ENCODE data around the gene TMEM141.

TMEM141 gene

GRCh38 chr9:136803551-136804508 lies 12.7 kb downstream of the TMEM141 start:
- Histone ChIP-seq H4K20me1 (ENCODE audit: insufficient read depth, low read length, poor library complexity, severe bottlenecking) (peaks cover 15% of the 10 kb centered on the region), H3K9ac (ENCODE audit: low read depth, low read length, poor library complexity, severe bottlenecking) (no peak overlapping the region), H3K4me2 (ENCODE audit: low read depth, low read length, poor library complexity, severe bottlenecking) (no peak overlapping the region), H3K4me1 (ENCODE audit: insufficient read depth, low read length, poor library complexity, severe bottlenecking) (peaks cover 21% of the 10 kb centered on the region), H2AFZ (ENCODE audit: low read length) (no peak overlapping the region), H3F3A (ENCODE audit: low read depth) (no peaks in the 10 kb centered on the region), H3K9me3 (ENCODE audit: insufficient read depth, low read depth, low read length) (no peaks in the 10 kb centered on the region), H3K36me3 (ENCODE audit: insufficient read depth, low read length) (no peaks in the 10 kb centered on the region), H3K79me2 (ENCODE audit: insufficient read depth, low read length) (peaks cover 29% of the 10 kb centered on the region), H3K9me2 (replicated peaks; ENCODE audit: low read depth, low read length) (no peaks in the 10 kb centered on the region), H3K27me3 (ENCODE audit: insufficient read depth, low read length, poor library complexity, severe bottlenecking) (no peaks in the 10 kb centered on the region), H3K4me3 (ENCODE audit: low read length, poor library complexity, severe bottlenecking) (no peak overlapping the region)
- no peak for TF ChIP-seq EZH2phosphoT487 (IDR thresholded peaks at IDR 0.05; ENCODE audit: borderline replicate concordance)
- TF ChIP-seq, protein P1, sequence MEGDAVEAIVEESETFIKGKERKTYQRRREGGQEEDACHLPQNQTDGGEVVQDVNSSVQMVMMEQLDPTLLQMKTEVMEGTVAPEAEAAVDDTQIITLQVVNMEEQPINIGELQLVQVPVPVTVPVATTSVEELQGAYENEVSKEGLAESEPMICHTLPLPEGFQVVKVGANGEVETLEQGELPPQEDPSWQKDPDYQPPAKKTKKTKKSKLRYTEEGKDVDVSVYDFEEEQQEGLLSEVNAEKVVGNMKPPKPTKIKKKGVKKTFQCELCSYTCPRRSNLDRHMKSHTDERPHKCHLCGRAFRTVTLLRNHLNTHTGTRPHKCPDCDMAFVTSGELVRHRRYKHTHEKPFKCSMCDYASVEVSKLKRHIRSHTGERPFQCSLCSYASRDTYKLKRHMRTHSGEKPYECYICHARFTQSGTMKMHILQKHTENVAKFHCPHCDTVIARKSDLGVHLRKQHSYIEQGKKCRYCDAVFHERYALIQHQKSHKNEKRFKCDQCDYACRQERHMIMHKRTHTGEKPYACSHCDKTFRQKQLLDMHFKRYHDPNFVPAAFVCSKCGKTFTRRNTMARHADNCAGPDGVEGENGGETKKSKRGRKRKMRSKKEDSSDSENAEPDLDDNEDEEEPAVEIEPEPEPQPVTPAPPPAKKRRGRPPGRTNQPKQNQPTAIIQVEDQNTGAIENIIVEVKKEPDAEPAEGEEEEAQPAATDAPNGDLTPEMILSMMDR (conservative IDR thresholded peaks at IDR 0.05; ENCODE audit: low read length): no peak

DNA sequence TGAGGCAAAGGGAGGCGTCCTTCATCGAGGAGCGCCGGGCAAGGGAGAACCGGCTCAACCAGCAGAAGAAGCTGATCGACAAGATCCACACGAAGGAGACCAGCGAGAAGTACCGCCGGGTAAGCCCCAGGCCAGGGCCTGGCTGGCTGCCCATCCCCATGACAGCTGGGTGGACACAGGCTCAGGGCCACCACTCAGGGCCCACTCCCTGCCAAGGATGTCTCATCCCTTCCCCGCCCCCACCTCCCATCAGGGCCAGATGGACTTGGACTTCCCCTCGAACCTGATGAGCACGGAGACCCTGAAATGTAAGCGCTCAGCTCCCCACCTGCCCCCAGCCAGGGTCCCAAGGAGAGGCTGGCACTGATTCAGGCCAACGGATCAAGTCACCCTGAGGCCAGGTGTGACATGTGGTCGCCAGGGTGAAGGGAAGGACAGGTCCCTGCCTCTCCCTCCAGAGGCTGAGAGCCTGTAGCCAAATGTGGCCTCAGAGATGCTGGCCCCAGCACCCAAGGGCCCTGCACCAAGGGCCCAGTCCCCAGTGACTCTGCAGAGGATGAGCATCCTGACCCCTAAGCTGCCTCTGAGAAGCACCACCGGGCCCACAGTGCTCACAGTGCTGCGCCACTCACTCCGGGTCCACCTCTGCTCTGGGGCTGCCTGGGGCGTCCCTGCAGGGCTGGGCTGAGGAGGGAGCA lies 13.5 kb downstream of the TMEM141 start:
- H3K79me2 ChIP-seq (ENCODE audit: insufficient read depth, low read length): peaks cover 37% of the 10 kb centered on the region

DNA sequence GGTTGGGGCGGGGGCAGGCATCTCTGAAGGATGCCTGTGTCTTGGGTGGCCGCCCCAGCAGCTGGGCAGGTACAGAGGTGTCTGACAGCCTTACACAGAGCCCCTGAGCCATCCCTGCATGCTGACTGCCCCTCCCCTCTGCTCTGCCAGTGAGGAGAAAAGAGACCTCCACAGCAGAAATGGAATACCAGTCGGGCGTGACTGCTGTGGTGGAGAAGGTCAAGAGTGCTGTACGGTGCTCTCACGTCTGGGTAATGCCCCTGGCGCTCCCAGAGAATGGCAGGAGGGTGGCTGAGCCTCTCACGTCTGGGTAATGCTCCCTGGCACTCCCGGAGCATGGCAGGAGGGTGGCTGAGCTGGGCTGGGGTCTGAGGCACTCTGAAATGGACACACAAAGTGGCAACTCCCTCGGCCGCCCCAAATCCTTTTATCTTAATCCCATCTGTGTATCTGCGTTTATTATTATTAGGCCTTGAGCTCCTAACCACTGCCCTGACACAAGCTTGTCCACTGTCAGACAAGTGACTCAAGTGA lies 14.1 kb downstream of the TMEM141 start:
- no peak overlapping the region for H3K9ac ChIP-seq (ENCODE audit: low read depth, low read length, poor library complexity, severe bottlenecking)
- no peaks in the 10 kb centered on the region for H3F3A ChIP-seq (ENCODE audit: low read depth)
- H4K20me1 ChIP-seq (ENCODE audit: insufficient read depth, low read length, poor library complexity, severe bottlenecking): peaks cover 29% of the 10 kb centered on the region
- no peaks in the 10 kb centered on the region for H3K27me3 ChIP-seq (ENCODE audit: insufficient read depth, low read length, poor library complexity, severe bottlenecking)
- H3K9me2 ChIP-seq (replicated peaks; ENCODE audit: low read depth, low read length): no peaks in the 10 kb centered on the region
- TF ChIP-seq EZH2phosphoT487 (IDR thresholded peaks at IDR 0.05; ENCODE audit: borderline replicate concordance): no peak
- TF ChIP-seq, protein P1 (conservative IDR thresholded peaks at IDR 0.05; ENCODE audit: low read length): no peak
- peaks cover 35% of the 10 kb centered on the region for H3K4me1 ChIP-seq (ENCODE audit: insufficient read depth, low read length, poor library complexity, severe bottlenecking)
- no peaks in the 10 kb centered on the region for H3K36me3 ChIP-seq (ENCODE audit: insufficient read depth, low read length)
- no peak overlapping the region for H3K4me2 ChIP-seq (ENCODE audit: low read depth, low read length, poor library complexity, severe bottlenecking)
- no peak overlapping the region for H2AFZ ChIP-seq (ENCODE audit: low read length)
- no peak overlapping the region for H3K4me3 ChIP-seq (ENCODE audit: low read length, poor library complexity, severe bottlenecking)
- no peaks in the 10 kb centered on the region for H3K9me3 ChIP-seq (ENCODE audit: insufficient read depth, low read depth, low read length)
- peaks cover 43% of the 10 kb centered on the region for H3K79me2 ChIP-seq (ENCODE audit: insufficient read depth, low read length)

More for the DNA sequence above, 13.5 kb downstream of the TMEM141 start:
- Histone ChIP-seq H3K36me3 (ENCODE audit: insufficient read depth, low read length) (no peaks in the 10 kb centered on the region), H3K9ac (ENCODE audit: low read depth, low read length, poor library complexity, severe bottlenecking) (no peak overlapping the region), H3F3A (ENCODE audit: low read depth) (no peaks in the 10 kb centered on the region), H3K27me3 (ENCODE audit: insufficient read depth, low read length, poor library complexity, severe bottlenecking) (no peaks in the 10 kb centered on the region), H3K4me3 (ENCODE audit: low read length, poor library complexity, severe bottlenecking) (no peak overlapping the region), H4K20me1 (ENCODE audit: insufficient read depth, low read length, poor library complexity, severe bottlenecking) (peaks cover 23% of the 10 kb centered on the region), H3K4me2 (ENCODE audit: low read depth, low read length, poor library complexity, severe bottlenecking) (no peak overlapping the region), H3K9me2 (replicated peaks; ENCODE audit: low read depth, low read length) (no peaks in the 10 kb centered on the region), H2AFZ (ENCODE audit: low read length) (no peak overlapping the region), H3K4me1 (ENCODE audit: insufficient read depth, low read length, poor library complexity, severe bottlenecking) (peaks cover 29% of the 10 kb centered on the region), H3K9me3 (ENCODE audit: insufficient read depth, low read depth, low read length) (no peaks in the 10 kb centered on the region)
- TF ChIP-seq, protein P1 (conservative IDR thresholded peaks at IDR 0.05; ENCODE audit: low read length): no peak
- TF ChIP-seq EZH2phosphoT487 (IDR thresholded peaks at IDR 0.05; ENCODE audit: borderline replicate concordance): no peak
